SK-N-SH treated with all-trans-retinoic acid at 6 μM for 48 hours (cell line): ENCODE results near the gene GATAD1.

ENCODE experiments used
- ARNTL ChIP-seq: fragments of 450-650 bp; formaldehyde crosslinking; IDR thresholded peaks from 2 replicates; pipeline ENCODE4 v1.5.0; 2020; ENCODE audit warnings: low read depth, mild to moderate bottlenecking, moderate library complexity, borderline replicate concordance
- BACH2 ChIP-seq: fragments of 250-450 bp; sonication (Bioruptor Pico); IDR thresholded peaks from 2 replicates; pipeline ENCODE4 v1.9.0; 2021; ENCODE audit warnings: mild to moderate bottlenecking, borderline replicate concordance
- RARB ChIP-seq: fragments of 250-450 bp; sonication (Bioruptor Pico); IDR thresholded peaks from 2 replicates; pipeline ENCODE4 v1.8.0; 2021; ENCODE audit warnings: mild to moderate bottlenecking, moderate library complexity
- SNAI2 ChIP-seq: fragments of 250-450 bp; sonication (Bioruptor Pico); IDR thresholded peaks from 2 replicates; pipeline ENCODE4 v1.5.0; 2020; ENCODE audit warnings: mild to moderate bottlenecking, moderate library complexity
- ZC3H10 ChIP-seq: fragments of 250-450 bp; sonication (Bioruptor Pico); IDR thresholded peaks from 2 replicates; pipeline ENCODE4 v1.5.1; 2021; ENCODE audit warnings: mild to moderate bottlenecking, moderate library complexity
- TF ChIP-seq, protein P1 (sequence below): fragments of 250-450 bp; sonication (Bioruptor Pico); IDR thresholded peaks from 2 replicates; pipeline ENCODE4 v1.8.0; 2020; ENCODE audit warnings: mild to moderate bottlenecking, moderate library complexity, borderline replicate concordance
- TF ChIP-seq, protein P2 (sequence below): fragments of 250-450 bp; sonication (Bioruptor Pico); IDR thresholded peaks from 2 replicates; pipeline ENCODE4 v1.5.1; 2020; ENCODE audit warnings: low read depth, mild to moderate bottlenecking, moderate library complexity

GRCh38 chr7:92412745-92413144 is 34.5 kb upstream of the GATAD1 start:
- TF ChIP-seq RARB (CRISPR knock-in tag) (no peak), ZC3H10 (CRISPR knock-in tag) (no peak), SNAI2 (CRISPR knock-in tag) (no peak), ARNTL (no peak), BACH2 (no peak)
- TF ChIP-seq, protein P1, sequence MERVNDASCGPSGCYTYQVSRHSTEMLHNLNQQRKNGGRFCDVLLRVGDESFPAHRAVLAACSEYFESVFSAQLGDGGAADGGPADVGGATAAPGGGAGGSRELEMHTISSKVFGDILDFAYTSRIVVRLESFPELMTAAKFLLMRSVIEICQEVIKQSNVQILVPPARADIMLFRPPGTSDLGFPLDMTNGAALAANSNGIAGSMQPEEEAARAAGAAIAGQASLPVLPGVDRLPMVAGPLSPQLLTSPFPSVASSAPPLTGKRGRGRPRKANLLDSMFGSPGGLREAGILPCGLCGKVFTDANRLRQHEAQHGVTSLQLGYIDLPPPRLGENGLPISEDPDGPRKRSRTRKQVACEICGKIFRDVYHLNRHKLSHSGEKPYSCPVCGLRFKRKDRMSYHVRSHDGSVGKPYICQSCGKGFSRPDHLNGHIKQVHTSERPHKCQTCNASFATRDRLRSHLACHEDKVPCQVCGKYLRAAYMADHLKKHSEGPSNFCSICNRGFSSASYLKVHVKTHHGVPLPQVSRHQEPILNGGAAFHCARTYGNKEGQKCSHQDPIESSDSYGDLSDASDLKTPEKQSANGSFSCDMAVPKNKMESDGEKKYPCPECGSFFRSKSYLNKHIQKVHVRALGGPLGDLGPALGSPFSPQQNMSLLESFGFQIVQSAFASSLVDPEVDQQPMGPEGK (CRISPR knock-in tag): no peak
- TF ChIP-seq, protein P2, sequence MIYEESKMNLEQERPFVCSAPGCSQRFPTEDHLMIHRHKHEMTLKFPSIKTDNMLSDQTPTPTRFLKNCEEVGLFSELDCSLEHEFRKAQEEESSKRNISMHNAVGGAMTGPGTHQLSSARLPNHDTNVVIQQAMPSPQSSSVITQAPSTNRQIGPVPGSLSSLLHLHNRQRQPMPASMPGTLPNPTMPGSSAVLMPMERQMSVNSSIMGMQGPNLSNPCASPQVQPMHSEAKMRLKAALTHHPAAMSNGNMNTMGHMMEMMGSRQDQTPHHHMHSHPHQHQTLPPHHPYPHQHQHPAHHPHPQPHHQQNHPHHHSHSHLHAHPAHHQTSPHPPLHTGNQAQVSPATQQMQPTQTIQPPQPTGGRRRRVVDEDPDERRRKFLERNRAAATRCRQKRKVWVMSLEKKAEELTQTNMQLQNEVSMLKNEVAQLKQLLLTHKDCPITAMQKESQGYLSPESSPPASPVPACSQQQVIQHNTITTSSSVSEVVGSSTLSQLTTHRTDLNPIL (CRISPR knock-in tag): no peak
